HepG2 (cell line): Measurements from ENCODE around the gene EYA4. TPM values are rescaled to one million over a fixed set of nuclear protein-coding genes. Genes with fewer than 3 reads are reported as not detected.

ENCODE experiments used
- ATAC-seq: fragments of 200-7000 bp; cut with Tn5 transposase; 3 replicates; pipeline ENCODE4 v1.9.1; 2020; ENCODE audit warnings: mild to moderate bottlenecking, moderate library complexity
- BruUV-seq: library from RNA; stranded (reverse); fragments of 400-500 nt; replicated peaks from 2 replicates; lab custom pipeline; 2021; lab: Mats Ljungman, UMichigan
- CTCF ChIA-PET: fragments of 300-600 bp; formaldehyde crosslinking; extraction: SDS; loops from one replicate; lab custom pipeline; 2021; ENCODE audit warnings: low total read pairs, inconsistent platforms, low intra/inter-chr PET ratio; lab: Yijun Ruan, JAX
- POLR2A ChIA-PET: fragments of 350-600 bp; sonication (Branson Sonifier 250); formaldehyde crosslinking; loops from one replicate; lab custom pipeline; 2020; ENCODE audit warnings: antibody characterized with exemption, inconsistent platforms; lab: Yijun Ruan, JAX
- DNase-seq: peaks from one replicate; pipeline ENCODE4 v3.0.0-alpha.2; 2015; ENCODE audit warnings: low spot score
- FAIRE-seq: peaks from 3 replicates; lab custom pipeline; 2011; peaks lifted over from hg19 to GRCh38; lab: Jason Lieb, UNC
- H2AFZ ChIP-seq: one replicate; pipeline ENCODE4 v1.6.1; 2011; ENCODE audit warnings: low read length, inconsistent platforms
- H3K27ac ChIP-seq: fragments of 300-600 bp; 3 replicates; pipeline ENCODE4 v1.8.0; 2011; ENCODE audit warnings: mixed run types, mild to moderate bottlenecking, mixed read lengths, low read length, inconsistent platforms; ENCODE audit not compliant: insufficient read depth; ENCODE audit errors: extremely low read length
- H3K27me3 ChIP-seq, 2 experiments: fragments of 200-600 bp in 1 of 2; 2 replicates in 1 of 2; 3 replicates in 1 of 2; pipeline versions ENCODE4 v1.6.0 to v1.8.0; 2011; ENCODE audit warnings: low read length in 2 of 2, mild to moderate bottlenecking in 2 of 2, moderate library complexity in 2 of 2, inconsistent platforms in 1 of 2; ENCODE audit not compliant: insufficient read depth in 2 of 2, control insufficient read depth in 1 of 2
- H3K36me3 ChIP-seq, 2 experiments: fragments of 200-600 bp in 1 of 2; replicated peaks in 1 of 2; 2 replicates in 1 of 2; 3 replicates in 1 of 2; pipeline versions ENCODE4 v1.5.1 to v1.8.0; 2011; ENCODE audit warnings: low read length in 2 of 2, inconsistent platforms in 1 of 2; ENCODE audit not compliant: insufficient read depth in 2 of 2, control insufficient read depth in 1 of 2
- H3K4me1 ChIP-seq: 2 replicates; pipeline ENCODE4 v1.5.1; 2012; ENCODE audit warnings: low read length, inconsistent platforms; ENCODE audit not compliant: insufficient read depth
- H3K4me2 ChIP-seq: 2 replicates; pipeline ENCODE4 v1.6.0; 2011; ENCODE audit warnings: low read depth, low read length, inconsistent platforms
- H3K4me3 ChIP-seq, 3 experiments: fragments of 200-600 bp in 1 of 3; sonication (generic), shearing (Covaris generic) in 1 of 3; replicated peaks in 1 of 3; 2 replicates each; pipeline ENCODE4 v1.5.1; 2011 to 2016; ENCODE audit warnings: low read length in 3 of 3, inconsistent platforms in 2 of 3, low read depth in 2 of 3, mild to moderate bottlenecking in 2 of 3, control low read depth in 1 of 3, mixed read lengths in 1 of 3; ENCODE audit not compliant: insufficient read depth in 1 of 3
- H3K79me2 ChIP-seq: one replicate; pipeline ENCODE4 v1.6.1; 2011; ENCODE audit warnings: low read length, inconsistent platforms; ENCODE audit not compliant: insufficient read depth
- H3K9ac ChIP-seq: 2 replicates; pipeline ENCODE4 v1.6.0; 2011; ENCODE audit warnings: mild to moderate bottlenecking, low read depth, low read length, inconsistent platforms; ENCODE audit not compliant: insufficient read depth
- H3K9me3 ChIP-seq: 2 replicates; pipeline ENCODE4 v1.5.1; 2012; ENCODE audit warnings: mild to moderate bottlenecking, low read length
- H4K20me1 ChIP-seq: 2 replicates; pipeline ENCODE4 v1.6.0; 2011; ENCODE audit warnings: inconsistent platforms, mild to moderate bottlenecking, low read length, moderate library complexity; ENCODE audit not compliant: insufficient read depth
- DR1 ChIP-seq: sonication (generic); formaldehyde crosslinking; IDR thresholded peaks from 2 replicates; pipeline ENCODE4 v1.8.0; 2021; ENCODE audit warnings: mild to moderate bottlenecking, missing genetic modification reagents, inconsistent platforms
- HNF4G ChIP-seq, 2 experiments: sonication (generic) in 1 of 2; formaldehyde crosslinking in 1 of 2; IDR thresholded peaks; 2 replicates each; pipeline versions ENCODE4 v1.4.0 to v1.6.1; 2011 to 2020; ENCODE audit warnings: borderline replicate concordance in 2 of 2, low read depth in 2 of 2, mild to moderate bottlenecking in 2 of 2, low read length in 1 of 2, missing genetic modification reagents in 1 of 2, moderate library complexity in 1 of 2
- SUZ12 ChIP-seq: fragments of 150-350 bp; IDR thresholded peaks from 2 replicates; pipeline ENCODE4 v1.6.1; 2014; ENCODE audit warnings: low read depth, low read length
- SYNCRIP ChIP-seq: fragments of 200-400 bp; formaldehyde crosslinking; IDR thresholded peaks from 2 replicates; pipeline ENCODE4 v1.6.1; 2018; ENCODE audit warnings: mild to moderate bottlenecking, low read depth, low read length; ENCODE audit not compliant: insufficient read depth
- TP53 ChIP-seq: sonication (generic); formaldehyde crosslinking; conservative IDR thresholded peaks from 2 replicates; pipeline ENCODE4 v1.4.0; 2020; ENCODE audit warnings: missing genetic modification reagents
- ZFP36 ChIP-seq: fragments of 150-350 bp; IDR thresholded peaks from 2 replicates; pipeline ENCODE4 v1.6.1; 2018; ENCODE audit warnings: borderline replicate concordance, low read length, low read depth; ENCODE audit not compliant: partially characterized antibody
- ZKSCAN5 ChIP-seq: sonication (generic); formaldehyde crosslinking; IDR thresholded peaks from 2 replicates; pipeline ENCODE4 v1.5.1; 2020; ENCODE audit warnings: mild to moderate bottlenecking, missing genetic modification reagents
- ZNF460 ChIP-seq: sonication (generic); formaldehyde crosslinking; IDR thresholded peaks from 2 replicates; pipeline ENCODE4 v1.5.1; 2020; ENCODE audit warnings: missing genetic modification reagents, mild to moderate bottlenecking, borderline replicate concordance
- ZNF546 ChIP-seq: sonication (generic); formaldehyde crosslinking; conservative IDR thresholded peaks from 2 replicates; pipeline ENCODE4 v1.8.1; 2023; ENCODE audit warnings: mild to moderate bottlenecking, missing genetic modification reagents
- ZNF589 ChIP-seq: sonication (generic); formaldehyde crosslinking; conservative IDR thresholded peaks from 2 replicates; pipeline ENCODE4 v1.8.0; 2022; ENCODE audit warnings: mild to moderate bottlenecking, moderate library complexity, missing genetic modification reagents
- ZNF609 ChIP-seq: sonication (generic); formaldehyde crosslinking; IDR thresholded peaks from 2 replicates; pipeline ENCODE4 v1.4.0; 2020; ENCODE audit warnings: mild to moderate bottlenecking, missing genetic modification reagents, borderline replicate concordance
- ZXDC ChIP-seq: sonication (generic); formaldehyde crosslinking; IDR thresholded peaks from 2 replicates; pipeline ENCODE4 v1.5.0; 2020; ENCODE audit warnings: mild to moderate bottlenecking, missing genetic modification reagents
- WGBS: methylation state at CpG from one replicate; pipeline ENCODE4 v1.1.6; 2017; ENCODE audit warnings: low lambda C conversion rate; 5-methylcytosine and 5-hydroxymethylcytosine counted together
- in situ Hi-C: cut with HindIII; loops from 2 replicates; pipeline ENCODE4 v1.10.0; 2017; ENCODE audit warnings: low pct_unique_long_range_greater_than_20kb; ENCODE audit not compliant: extremely low pct_ligation_motif_present
- intact Hi-C: fragments of 100-400 bp; cut with micrococcal nuclease; formaldehyde crosslinking; loops from one replicate; pipeline ENCODE4 v1.10.0; 2022; ENCODE audit not compliant: unreplicated experiment
- polyA plus RNA-seq, 8 experiments: library from polyadenylated mRNA; depleted of rRNA in 3 of 8; stranded (reverse) in 7 of 8; unstranded in 1 of 8; fragments of >200 nt; fragmentation: Illumina TruSeq in 4 of 8; extraction: Trizol in 4 of 8; gene quantifications; 2 replicates each; pipeline versions ENCODE4 v1.2.1 to v1.2.3, GENCODE V29; 2011 to 2016; ENCODE audit warnings: low read depth in 4 of 8, missing spikeins in 1 of 8, mixed read lengths in 1 of 8; ENCODE audit not compliant: insufficient read depth in 1 of 8
- total RNA-seq, 5 experiments: library from RNA; depleted of rRNA; stranded (reverse); fragments of >200 nt; fragmentation: Illumina TruSeq; extraction: Trizol; gene quantifications; 2 replicates each; pipeline ENCODE4 v1.2.3, GENCODE V29; 2016; ENCODE audit warnings: low read depth in 1 of 5

EYA4 gene
- total and polyA plus RNA-seq, 2 of the 13 experiments (the other 11 are each of a cell fraction or from before 2014, with no cell fraction given) = not detected

- TF ChIP-seq ZNF589 (CRISPR knock-in tag) (no peak), ZKSCAN5 (CRISPR knock-in tag) (no peak), ZNF460 (CRISPR knock-in tag) (no peak), ZFP36 (no peak), ZXDC (CRISPR knock-in tag) (no peak), TP53 (no peak)
Observed at GRCh38 chr6:133241086-133241900, at the start of gene EYA4 (continued).

- no peaks in the 10 kb centered on the region for H4K20me1 ChIP-seq
- H3K27me3 ChIP-seq = no peaks in the 10 kb centered on the region
- H3K79me2 ChIP-seq = no peaks in the 10 kb centered on the region
- WGBS = 0% methylated on average over 1 of the region's 1 CpG
- intact Hi-C loops (no loop called here), in situ Hi-C loops (no loop called here)
- no peaks in the 10 kb centered on the region for H3K4me1 ChIP-seq
- ChIA-PET POLR2A (no interaction called here), CTCF (no interaction called here)
- H3K4me3 ChIP-seq = no peak overlapping the region
- FAIRE-seq = no peak
- H3K27ac ChIP-seq = no peak overlapping the region
- no peak for DNase-seq
- no TSS peak for BruUV-seq
- H3K36me3 ChIP-seq = no peaks in the 10 kb centered on the region
- no peaks in the 10 kb centered on the region for H3K9me3 ChIP-seq
- H3K4me2 ChIP-seq = no peak overlapping the region
- no peak overlapping the region for H3K9ac ChIP-seq
- H2AFZ ChIP-seq = no peak overlapping the region
- no peak for ATAC-seq
- TF ChIP-seq DR1 (CRISPR knock-in tag) = no peak
- TF ChIP-seq SYNCRIP = no peak
- TF ChIP-seq ZNF546 (CRISPR knock-in tag) = no peak
- no peak for TF ChIP-seq HNF4G (IDR thresholded peaks at IDR 0.05; ENCODE audit: borderline replicate concordance, low read depth, low read length)
- TF ChIP-seq HNF4G (CRISPR knock-in tag; IDR thresholded peaks at IDR 0.05; ENCODE audit: borderline replicate concordance, low read depth) = no peak
- no peak for TF ChIP-seq SUZ12
- no peak for TF ChIP-seq ZNF609
Observed at GRCh38 chr6:133193396-133193795, 47.8 kb upstream of the EYA4 start.
